ENCODE data around the gene MUC12.

DNA sequence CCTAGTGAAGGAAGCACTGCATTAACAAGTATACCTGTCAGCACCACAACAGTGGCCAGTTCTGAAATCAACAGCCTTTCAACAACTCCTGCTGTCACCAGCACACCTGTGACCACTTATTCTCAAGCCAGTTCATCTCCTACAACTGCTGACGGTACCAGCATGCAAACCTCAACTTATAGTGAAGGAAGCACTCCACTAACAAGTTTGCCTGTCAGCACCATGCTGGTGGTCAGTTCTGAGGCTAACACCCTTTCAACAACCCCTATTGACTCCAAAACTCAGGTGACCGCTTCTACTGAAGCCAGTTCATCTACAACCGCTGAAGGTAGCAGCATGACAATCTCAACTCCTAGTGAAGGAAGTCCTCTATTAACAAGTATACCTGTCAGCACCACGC lies 66.6 kb downstream of the MUC12 start:
- TF ChIP-seq, protein P1, sequence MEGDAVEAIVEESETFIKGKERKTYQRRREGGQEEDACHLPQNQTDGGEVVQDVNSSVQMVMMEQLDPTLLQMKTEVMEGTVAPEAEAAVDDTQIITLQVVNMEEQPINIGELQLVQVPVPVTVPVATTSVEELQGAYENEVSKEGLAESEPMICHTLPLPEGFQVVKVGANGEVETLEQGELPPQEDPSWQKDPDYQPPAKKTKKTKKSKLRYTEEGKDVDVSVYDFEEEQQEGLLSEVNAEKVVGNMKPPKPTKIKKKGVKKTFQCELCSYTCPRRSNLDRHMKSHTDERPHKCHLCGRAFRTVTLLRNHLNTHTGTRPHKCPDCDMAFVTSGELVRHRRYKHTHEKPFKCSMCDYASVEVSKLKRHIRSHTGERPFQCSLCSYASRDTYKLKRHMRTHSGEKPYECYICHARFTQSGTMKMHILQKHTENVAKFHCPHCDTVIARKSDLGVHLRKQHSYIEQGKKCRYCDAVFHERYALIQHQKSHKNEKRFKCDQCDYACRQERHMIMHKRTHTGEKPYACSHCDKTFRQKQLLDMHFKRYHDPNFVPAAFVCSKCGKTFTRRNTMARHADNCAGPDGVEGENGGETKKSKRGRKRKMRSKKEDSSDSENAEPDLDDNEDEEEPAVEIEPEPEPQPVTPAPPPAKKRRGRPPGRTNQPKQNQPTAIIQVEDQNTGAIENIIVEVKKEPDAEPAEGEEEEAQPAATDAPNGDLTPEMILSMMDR (IDR thresholded peaks at IDR 0.05) = no peak
- no peak for TF ChIP-seq POLR2A (IDR thresholded peaks at IDR 0.05)
